IPS DF 6.9 (cell line): ENCODE data around the gene ATG13.
"Not testable (repeated sequence)": the region's sequence is repeated elsewhere in the genome, so short reads cannot be mapped to it uniquely, and the experiment has no call there.

ENCODE experiments used
- DNase-seq: peaks from one replicate; pipeline ENCODE4 v3.0.0-alpha.2; 2013; ENCODE audit warnings: low read depth, low spot score
- H3K27ac ChIP-seq: one replicate; pipeline ENCODE4 v1.5.1; 2013; ENCODE audit warnings: low read length, control low read depth
- H3K27me3 ChIP-seq: 2 replicates; pipeline ENCODE4 v1.6.1; 2013; ENCODE audit warnings: mild to moderate bottlenecking, low read length; ENCODE audit not compliant: control insufficient read depth, insufficient read depth
- H3K36me3 ChIP-seq: 2 replicates; pipeline ENCODE4 v1.6.1; 2013; ENCODE audit warnings: low read length; ENCODE audit not compliant: control insufficient read depth, insufficient read depth
- H3K4me1 ChIP-seq: 2 replicates; pipeline ENCODE4 v1.6.1; 2013; ENCODE audit warnings: low read length; ENCODE audit not compliant: control insufficient read depth, insufficient read depth
- H3K4me3 ChIP-seq: 2 replicates; pipeline ENCODE4 v1.5.1; 2013; ENCODE audit warnings: mild to moderate bottlenecking, low read length
- H3K9me3 ChIP-seq: 2 replicates; pipeline ENCODE4 v1.6.1; 2013; ENCODE audit warnings: low read length, inconsistent platforms; ENCODE audit not compliant: control insufficient read depth, insufficient read depth
- WGBS: extraction: QIAGEN DNeasy Blood & Tissue Kit; methylation state at CpG from one replicate; pipeline ENCODE4 v1.1.7; 2013; ENCODE audit warnings: mixed read lengths, missing lambda C conversion rate; ENCODE audit not compliant: insufficient read length, insufficient coverage; 5-methylcytosine and 5-hydroxymethylcytosine counted together

ATG13 gene

GRCh38 chr11:46711303-46711702, 94.0 kb downstream of the ATG13 start:
- Histone ChIP-seq H3K27ac (no peak overlapping the region), H3K27me3 (no peaks in the 10 kb centered on the region), H3K4me3 (no peak overlapping the region), H3K9me3 (no peaks in the 10 kb centered on the region), H3K36me3 (no peaks in the 10 kb centered on the region), H3K4me1 (no peaks in the 10 kb centered on the region)
- no CpG with 5 or more reads among the region's 5 CpGs for WGBS
- DNase-seq: no peak

- WGBS: no CpG with 5 or more reads among the region's 7 CpGs
- no peaks in the 10 kb centered on the region for H3K36me3 ChIP-seq
- DNase-seq: no peak
- no peaks in the 10 kb centered on the region for H3K4me1 ChIP-seq
- H3K27me3 ChIP-seq: no peaks in the 10 kb centered on the region
- H3K4me3 ChIP-seq: no peak overlapping the region
- no peak overlapping the region for H3K27ac ChIP-seq
- H3K9me3 ChIP-seq: no peaks in the 10 kb centered on the region
These were observed 95.7 kb downstream of the ATG13 start for GRCh38 chr11:46712874-46713576.

GRCh38 chr11:46717825-46718154, 100.4 kb downstream of the ATG13 start:
- WGBS: no CpG with 5 or more reads among the region's 2 CpGs
- not testable (repeated sequence) for H3K4me1 ChIP-seq, H3K36me3 ChIP-seq, H3K9me3 ChIP-seq, DNase-seq, H3K27me3 ChIP-seq, H3K27ac ChIP-seq, H3K4me3 ChIP-seq

GRCh38 chr11:46718155-46719019, 101.0 kb downstream of the ATG13 start:
- no peak for DNase-seq
- Histone ChIP-seq H3K9me3 (no peaks in the 10 kb centered on the region), H3K27me3 (no peaks in the 10 kb centered on the region), H3K4me1 (no peaks in the 10 kb centered on the region), H3K4me3 (no peak overlapping the region), H3K36me3 (no peaks in the 10 kb centered on the region), H3K27ac (no peak overlapping the region)
- no CpG with 5 or more reads among the region's 11 CpGs for WGBS

- DNase-seq: no peak
- H3K36me3 ChIP-seq: no peaks in the 10 kb centered on the region
- no peak within 1 kb of the TSS for H3K27ac ChIP-seq
- WGBS: no CpG with 5 or more reads among the region's 7 CpGs
- H3K4me1 ChIP-seq: peaks cover under 1% of the 10 kb centered on the region; the same call in 1 of the 2 replicates
- H3K27me3 ChIP-seq: no peaks in the 10 kb centered on the region
- no peak within 1 kb of the TSS for H3K4me3 ChIP-seq
- no peaks in the 10 kb centered on the region for H3K9me3 ChIP-seq
These were observed 101.7 kb downstream of the ATG13 start, which contains the start of gene F2 for GRCh38 chr11:46719048-46719542. TSS of gene F2 (plus strand) at chr11:46719213. CDS start at chr11:46719236, 23 bp downstream.

- WGBS: no CpG with 5 or more reads among the region's 25 CpGs
- no peak for DNase-seq
- H3K9me3 ChIP-seq: no peaks in the 10 kb centered on the region
- no peak overlapping the region for H3K4me3 ChIP-seq
- H3K27ac ChIP-seq: no peak overlapping the region
- H3K36me3 ChIP-seq: no peaks in the 10 kb centered on the region
- H3K4me1 ChIP-seq: peaks cover 3% of the 10 kb centered on the region; the same call in 1 of the 2 replicates
- no peaks in the 10 kb centered on the region for H3K27me3 ChIP-seq
These were observed 102.3 kb downstream of the ATG13 start for GRCh38 chr11:46719543-46720218.

- H3K9me3 ChIP-seq: no peaks in the 10 kb centered on the region
- no peak overlapping the region for H3K4me3 ChIP-seq
- DNase-seq: no peak
- no peak overlapping the region for H3K27ac ChIP-seq
- peaks cover 3% of the 10 kb centered on the region; the same call in 1 of the 2 replicates for H3K4me1 ChIP-seq
- H3K27me3 ChIP-seq: no peaks in the 10 kb centered on the region
- H3K36me3 ChIP-seq: no peaks in the 10 kb centered on the region
- WGBS: no CpG with 5 or more reads among the region's 6 CpGs
These were observed 103.9 kb downstream of the ATG13 start for GRCh38 chr11:46721286-46721685.

- Histone ChIP-seq H3K4me3 (no peak overlapping the region), H3K9me3 (no peaks in the 10 kb centered on the region), H3K4me1 (peaks cover 3% of the 10 kb centered on the region; the same call in 1 of the 2 replicates), H3K36me3 (no peaks in the 10 kb centered on the region), H3K27ac (no peak overlapping the region), H3K27me3 (no peaks in the 10 kb centered on the region)
- no CpG with 5 or more reads among the region's 11 CpGs for WGBS
- DNase-seq: no peak
These were observed 105.4 kb downstream of the ATG13 start for GRCh38 chr11:46722566-46723358.

GRCh38 chr11:46723359-46723680, 106.0 kb downstream of the ATG13 start:
- WGBS: no CpG with 5 or more reads among the region's 8 CpGs
- H3K27me3 ChIP-seq: no peaks in the 10 kb centered on the region
- H3K4me3 ChIP-seq: no peak overlapping the region

GRCh38 chr11:46724088-46724487, 106.7 kb downstream of the ATG13 start:
- no CpG with 5 or more reads among the region's 8 CpGs for WGBS
- H3K9me3 ChIP-seq: no peaks in the 10 kb centered on the region
- peaks cover 3% of the 10 kb centered on the region; the same call in 1 of the 2 replicates for H3K4me1 ChIP-seq
- H3K27me3 ChIP-seq: no peaks in the 10 kb centered on the region
- no peaks in the 10 kb centered on the region for H3K36me3 ChIP-seq
- H3K4me3 ChIP-seq: no peak overlapping the region
- H3K27ac ChIP-seq: no peak overlapping the region
- no peak for DNase-seq

More at GRCh38 chr11:46723359-46723680, 106.0 kb downstream of the ATG13 start:
- Histone ChIP-seq H3K36me3 (no peaks in the 10 kb centered on the region), H3K9me3 (no peaks in the 10 kb centered on the region), H3K4me1 (peaks cover 3% of the 10 kb centered on the region; the same call in 1 of the 2 replicates), H3K27ac (no peak overlapping the region)
- DNase-seq: no peak
